HFFc6 (cell line): ENCODE data around the gene USP36. TPM values are rescaled to one million over a fixed set of nuclear protein-coding genes. Genes with fewer than 3 reads are reported as not detected.
A peak's percentile ranks its signal among the peaks of the same experiment; 100 is the strongest.

Experiments
- DNase-seq: peaks from one replicate; pipeline ENCODE4 v3.0.0-alpha.2; 2018
- H3K27ac Mint-ChIP-seq: 2 replicates; pipeline ENCODE4 v1.8.0; 2020; ENCODE audit warnings: mild to moderate bottlenecking, mixed read lengths
- H3K27me3 Mint-ChIP-seq: 2 replicates; pipeline ENCODE4 v1.8.0; 2021; ENCODE audit warnings: mild to moderate bottlenecking, moderate library complexity, mixed read lengths; ENCODE audit not compliant: insufficient read depth
- H3K36me3 Mint-ChIP-seq: 2 replicates; pipeline ENCODE4 v1.8.0; 2021; ENCODE audit warnings: low read depth, mixed read lengths
- H3K4me1 Mint-ChIP-seq: 2 replicates; pipeline ENCODE4 v1.8.0; 2020; ENCODE audit warnings: low read depth, mixed read lengths
- H3K4me3 Mint-ChIP-seq: 2 replicates; pipeline ENCODE4 v1.8.0; 2020; ENCODE audit warnings: mild to moderate bottlenecking, moderate library complexity, mixed read lengths
- H3K9me3 Mint-ChIP-seq: 2 replicates; pipeline ENCODE4 v1.8.0; 2020; ENCODE audit warnings: mild to moderate bottlenecking, mixed read lengths
- CTCF ChIP-seq: fragments of 200-600 bp; sonication (generic); IDR thresholded peaks from 2 replicates; pipeline ENCODE4 v1.5.0; 2021; ENCODE audit warnings: antibody characterized with exemption, mild to moderate bottlenecking
- total RNA-seq, 6 experiments: library from RNA; stranded (reverse); fragmentation: NEBNext Ultra II Directional; extraction: Animal tissue kit (Norgen Biotek cat#: 25700); gene quantifications; 2 replicates in 1 of 6; 3 replicates in 5 of 6; pipeline ENCODE4 v1.2.3, GENCODE V29; 2021

The USP36 gene
- total RNA-seq, 6 experiments from 2014 or later: 43.6 to 50.3 (median 46.2) TPM

- Mint-ChIP-seq H3K4me3 (peak overlapping the region; percentile 43), H3K27ac (peak overlapping the region; percentile 51)
Measured at GRCh38 chr17:78865682-78866390, 25.2 kb upstream of the USP36 start.

GRCh38 chr17:78864117-78864516, 23.5 kb upstream of the USP36 start:
- H3K27me3 Mint-ChIP-seq: peaks cover 22% of the 10 kb centered on the region
- peaks cover 3% of the 10 kb centered on the region; the same call in 1 of the 2 replicates for H3K9me3 Mint-ChIP-seq
- H3K27ac Mint-ChIP-seq: peak overlapping the region; percentile 72; the same call in 1 of the 2 replicates
- no peak for DNase-seq
- peak overlapping the region; percentile 60; the same call in 1 of the 2 replicates for H3K4me3 Mint-ChIP-seq
- H3K36me3 Mint-ChIP-seq: peaks cover 38% of the 10 kb centered on the region
- peaks cover 67% of the 10 kb centered on the region for H3K4me1 Mint-ChIP-seq
- TF ChIP-seq CTCF: no peak

More at GRCh38 chr17:78865682-78866390, 25.2 kb upstream of the USP36 start:
- peak; percentile 75 for DNase-seq
- Mint-ChIP-seq H3K27me3 (peaks cover 25% of the 10 kb centered on the region), H3K9me3 (peaks cover 3% of the 10 kb centered on the region; the same call in 1 of the 2 replicates), H3K4me1 (peaks cover 74% of the 10 kb centered on the region), H3K36me3 (peaks cover 48% of the 10 kb centered on the region)
- TF ChIP-seq CTCF: peak; percentile 93

- peak overlapping the region; percentile 100 for H3K27ac Mint-ChIP-seq
- DNase-seq: peak; percentile 97
- peak overlapping the region; percentile 69 for H3K4me3 Mint-ChIP-seq
- peaks cover 28% of the 10 kb centered on the region for H3K36me3 Mint-ChIP-seq
- H3K4me1 Mint-ChIP-seq: peaks cover 49% of the 10 kb centered on the region
- H3K27me3 Mint-ChIP-seq: peaks cover 19% of the 10 kb centered on the region
- no peak for TF ChIP-seq CTCF
- H3K9me3 Mint-ChIP-seq: peaks cover 3% of the 10 kb centered on the region; the same call in 1 of the 2 replicates
Measured at GRCh38 chr17:78862073-78863023, 21.7 kb upstream of the USP36 start.

GRCh38 chr17:78861229-78861628, 20.6 kb upstream of the USP36 start:
- Mint-ChIP-seq H3K27me3 (peaks cover 21% of the 10 kb centered on the region), H3K36me3 (peaks cover 25% of the 10 kb centered on the region), H3K9me3 (peaks cover 3% of the 10 kb centered on the region; the same call in 1 of the 2 replicates), H3K4me1 (peaks cover 39% of the 10 kb centered on the region), H3K4me3 (peak overlapping the region; percentile 45; the same call in 1 of the 2 replicates), H3K27ac (peak overlapping the region; percentile 100)
- no peak for TF ChIP-seq CTCF
- DNase-seq: no peak

- DNase-seq: no peak
- Mint-ChIP-seq H3K27me3 (peaks cover 18% of the 10 kb centered on the region), H3K9me3 (peaks cover 3% of the 10 kb centered on the region; the same call in 1 of the 2 replicates), H3K4me1 (peaks cover 30% of the 10 kb centered on the region), H3K27ac (no peak overlapping the region), H3K4me3 (no peak overlapping the region), H3K36me3 (peaks cover 24% of the 10 kb centered on the region)
- TF ChIP-seq CTCF: no peak
Measured at GRCh38 chr17:78859051-78859450, 18.4 kb upstream of the USP36 start.
